Stimulated activated CD4-positive, alpha-beta T cell treated with anti-CD3 and anti-CD28 coated beads, TNF-alpha, amount 100 ng/mL, for 48 hours (primary cell): ENCODE measurements around the gene KRT82.
"Not testable (repeated sequence)": the region's sequence is repeated elsewhere in the genome, so short reads cannot be mapped to it uniquely, and the experiment has no call there.

Experiments used
- DNase-seq, 3 donors: peaks; one replicate each; pipeline ENCODE4 v3.0.0-alpha.2; 2020; ENCODE audit warnings: low read depth in 3 of 3

Gene KRT82

DNA sequence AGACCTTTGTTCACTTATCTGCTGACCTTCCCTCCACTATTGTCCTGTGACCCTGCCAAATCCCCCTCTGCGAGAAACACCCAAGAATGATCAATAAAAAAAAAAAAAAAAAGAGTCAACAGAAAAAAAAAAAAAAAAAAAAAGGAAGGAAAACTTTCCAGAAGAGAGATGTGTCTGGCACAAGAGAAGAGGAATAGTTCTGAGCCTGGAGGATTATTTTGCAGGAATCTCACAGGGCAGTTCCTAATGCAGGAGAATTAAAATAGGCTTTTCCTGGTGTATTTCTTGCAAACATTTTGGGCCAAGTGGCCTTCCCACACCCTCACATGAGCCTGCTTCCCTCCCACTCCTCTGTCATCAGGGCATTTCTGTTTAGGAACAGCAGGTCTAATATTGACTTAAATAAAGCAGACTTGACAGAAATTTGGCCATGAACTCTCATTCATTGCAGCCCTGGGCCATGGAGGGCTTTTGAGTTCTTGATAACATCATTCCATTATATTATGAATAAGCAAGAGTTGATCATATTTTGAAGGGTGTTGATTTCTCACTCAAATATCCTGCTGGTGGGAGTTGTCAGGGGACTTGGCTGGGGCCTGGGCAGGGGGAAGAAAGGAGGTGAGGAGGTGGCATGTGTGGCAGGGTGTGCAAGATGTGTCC lies 4.6 kb upstream of the KRT82 start:
- not testable (repeated sequence) for DNase-seq

DNA sequence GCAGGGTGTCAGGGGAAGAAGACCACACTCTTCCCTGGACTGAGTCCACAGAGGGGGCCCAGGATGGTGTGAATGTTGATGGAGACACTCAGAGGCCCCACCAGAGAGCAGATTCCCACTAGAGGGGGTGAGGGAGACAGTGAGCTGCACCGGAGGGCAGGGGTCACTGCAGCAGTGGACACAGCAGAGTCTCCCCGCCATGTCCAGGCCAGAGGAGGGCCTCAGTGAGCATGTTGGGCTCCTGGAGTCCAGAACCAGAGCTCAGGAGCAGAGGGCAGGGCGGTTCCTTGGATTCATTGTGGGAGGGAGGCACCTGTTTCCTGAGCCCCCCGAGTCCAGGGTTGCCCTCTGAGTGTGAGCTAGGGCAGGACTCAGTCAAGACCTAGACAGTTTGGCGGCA lies 1.8 kb upstream of the KRT82 start:
- no peak for DNase-seq

DNA sequence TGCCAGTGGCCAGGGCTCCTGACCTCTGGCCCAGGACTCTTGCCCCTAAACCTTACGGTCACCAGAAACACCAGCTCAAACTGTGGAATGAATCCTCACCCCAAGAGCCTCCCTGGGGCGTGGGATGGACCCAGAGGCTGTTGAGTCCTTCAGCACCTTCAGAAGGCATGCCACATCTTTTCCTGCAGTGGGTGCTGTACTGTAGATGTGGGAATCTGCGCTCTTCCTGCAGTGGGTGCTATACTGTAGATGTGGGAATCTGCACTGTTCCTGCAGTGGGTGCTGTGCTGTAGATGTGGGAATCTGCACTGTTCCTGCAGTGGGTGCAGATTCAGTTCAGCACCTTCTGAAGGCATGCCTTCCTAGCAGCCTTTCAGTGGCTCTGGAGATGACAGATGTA lies 1.2 kb downstream of the KRT82 start:
- no peak for DNase-seq

DNA sequence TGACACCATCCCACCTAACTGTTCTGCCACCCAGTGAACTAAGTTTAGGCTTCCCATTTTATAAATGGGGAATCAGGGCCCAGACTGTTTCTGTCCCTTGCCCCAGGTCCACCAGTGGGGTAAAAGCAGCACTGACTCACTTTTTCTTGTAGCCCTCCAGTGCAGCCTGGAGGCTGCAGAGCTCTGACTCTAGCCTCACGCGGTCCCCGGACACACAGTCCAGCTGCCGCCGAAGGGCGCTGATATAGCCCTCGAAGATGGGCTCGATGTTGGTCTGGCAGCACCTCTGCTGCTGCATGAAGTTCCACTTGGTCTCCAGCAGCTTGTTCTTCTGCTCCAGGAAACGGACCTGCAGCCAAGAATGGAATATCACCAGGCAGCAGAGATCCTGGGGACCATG lies 2.6 kb downstream of the KRT82 start:
- no peak for DNase-seq

DNA sequence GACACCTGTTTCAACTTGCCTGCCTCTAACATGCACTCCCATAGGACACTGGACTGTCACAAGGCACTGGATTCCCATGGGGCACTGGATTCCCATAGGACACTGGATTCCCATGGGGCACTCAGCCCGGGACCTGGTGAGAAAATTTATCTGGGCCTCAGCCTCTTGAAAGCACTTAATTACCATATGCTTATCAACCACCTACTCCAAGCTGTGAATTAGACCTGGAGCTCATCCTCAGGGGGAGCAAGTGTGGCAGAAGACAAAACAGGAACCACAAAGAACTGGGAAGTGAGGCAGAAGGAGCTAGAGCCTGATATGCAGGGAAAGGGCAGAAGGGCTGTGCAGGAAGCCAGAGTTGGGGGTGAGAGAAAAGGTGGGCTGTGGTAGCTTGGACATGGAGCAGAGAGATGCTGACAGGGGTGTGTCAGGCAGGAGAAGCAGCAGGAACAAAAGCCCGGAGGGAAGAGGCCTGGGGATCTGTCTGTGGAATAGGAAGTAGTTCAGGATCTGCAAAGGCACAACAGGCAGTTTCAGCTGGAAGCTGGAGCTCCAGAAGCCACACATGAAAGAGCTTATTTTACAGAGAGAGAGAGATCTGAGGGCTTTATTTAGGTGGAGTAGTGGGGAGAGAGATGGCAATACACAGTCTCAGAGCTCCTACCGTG lies 3.1 kb downstream of the KRT82 start:
- no peak for DNase-seq

DNA sequence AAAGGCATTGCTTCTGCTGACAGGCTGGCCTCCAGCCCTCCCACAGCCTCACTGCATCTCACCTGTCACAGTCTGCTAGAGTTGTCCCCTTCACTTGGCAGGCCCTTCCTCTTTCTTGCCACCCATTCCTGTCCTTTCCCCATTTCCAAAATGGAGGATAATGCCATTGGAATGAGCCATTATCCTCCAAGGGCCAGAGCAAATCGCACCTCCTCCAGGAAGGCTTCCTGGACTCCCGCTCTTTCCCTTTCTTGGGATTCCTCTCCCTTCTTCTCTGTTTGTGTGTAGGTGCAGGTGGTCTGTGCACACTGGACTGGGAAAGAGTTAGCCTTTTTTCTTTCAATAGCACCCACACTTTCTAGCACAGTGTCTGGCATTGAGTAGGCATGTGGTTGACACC lies 3.8 kb downstream of the KRT82 start:
- no peak for DNase-seq

DNA sequence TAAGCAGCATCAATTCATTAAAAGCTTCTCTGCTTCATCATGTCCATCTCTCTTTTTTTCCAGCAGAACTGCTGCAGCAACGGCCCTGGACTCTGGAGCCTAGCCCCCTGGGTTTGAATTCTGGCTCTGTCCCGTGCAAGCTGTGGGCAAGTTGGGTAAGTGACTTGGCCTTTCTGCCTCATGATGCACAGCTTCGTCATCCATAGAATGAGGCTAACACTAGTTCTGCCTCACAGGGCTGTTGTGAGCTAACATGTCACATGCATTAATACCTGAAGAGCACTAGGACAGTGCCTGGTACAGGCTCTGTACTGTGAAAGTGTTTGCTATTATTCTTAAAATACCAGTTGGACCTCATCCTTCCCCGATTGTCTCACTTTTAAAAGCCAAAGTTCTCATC lies 4.2 kb downstream of the KRT82 start:
- no peak for DNase-seq

DNA sequence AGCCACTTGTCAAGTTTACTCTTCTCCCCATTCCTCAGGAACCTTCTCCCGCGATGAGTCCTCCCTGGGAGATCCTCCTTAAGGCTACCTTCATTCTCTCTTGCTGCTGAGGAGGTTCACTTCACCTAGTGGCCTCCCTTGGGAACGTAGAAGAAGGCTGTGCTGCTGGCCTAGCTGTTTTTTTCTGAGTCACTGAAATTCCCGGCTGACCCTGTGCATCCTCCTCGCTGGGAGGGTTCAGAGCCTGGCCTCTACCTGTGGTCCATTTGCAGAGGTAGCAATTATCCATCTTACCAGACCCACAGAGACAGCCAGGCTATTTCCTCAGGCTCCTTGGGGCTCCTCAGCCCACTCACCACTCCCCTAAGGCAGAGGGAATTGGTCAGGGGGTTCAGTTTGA lies 4.6 kb downstream of the KRT82 start:
- DNase-seq, result no peak

DNA sequence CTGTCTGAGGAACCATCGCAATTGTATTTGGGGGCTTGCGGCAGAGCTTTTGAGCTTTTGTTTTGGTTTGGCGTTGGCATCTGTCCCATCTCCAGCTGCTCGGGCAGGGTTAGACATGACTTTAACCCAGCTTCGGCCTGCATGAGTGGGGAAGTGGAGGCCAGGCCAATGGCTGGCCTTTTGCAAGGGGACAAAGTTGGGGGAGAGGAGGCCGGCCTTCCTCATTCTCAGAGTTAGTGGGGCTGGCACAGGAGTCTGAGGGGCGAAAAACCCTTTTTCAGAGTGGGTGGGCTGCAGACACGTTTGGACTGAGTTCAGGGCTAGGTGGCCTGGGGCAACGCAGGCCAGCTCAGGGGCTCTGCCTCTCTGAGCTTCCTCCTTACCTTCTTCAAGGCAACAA lies 5.2 kb downstream of the KRT82 start:
- DNase-seq, result no peak

DNA sequence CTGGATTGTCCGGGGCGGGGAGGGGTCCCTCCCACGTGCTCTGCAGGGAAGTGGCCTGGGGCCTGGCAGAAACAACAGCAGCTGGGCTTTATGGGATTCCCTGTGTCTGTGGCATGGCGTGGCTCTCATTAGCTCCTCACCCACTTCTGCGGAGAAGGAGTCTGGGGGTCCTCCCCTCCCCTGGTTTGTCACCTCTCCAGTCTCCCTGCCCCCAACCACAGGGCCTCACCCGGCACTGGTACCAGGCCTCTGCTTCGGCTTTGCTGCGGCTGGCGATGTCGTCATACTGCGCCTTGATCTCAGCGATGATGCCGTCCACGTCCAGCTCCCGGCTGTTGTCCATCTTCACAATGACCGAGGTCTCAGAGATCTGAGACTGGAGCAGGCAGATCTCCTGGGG lies 6.4 kb downstream of the KRT82 start:
- no peak for DNase-seq

DNA sequence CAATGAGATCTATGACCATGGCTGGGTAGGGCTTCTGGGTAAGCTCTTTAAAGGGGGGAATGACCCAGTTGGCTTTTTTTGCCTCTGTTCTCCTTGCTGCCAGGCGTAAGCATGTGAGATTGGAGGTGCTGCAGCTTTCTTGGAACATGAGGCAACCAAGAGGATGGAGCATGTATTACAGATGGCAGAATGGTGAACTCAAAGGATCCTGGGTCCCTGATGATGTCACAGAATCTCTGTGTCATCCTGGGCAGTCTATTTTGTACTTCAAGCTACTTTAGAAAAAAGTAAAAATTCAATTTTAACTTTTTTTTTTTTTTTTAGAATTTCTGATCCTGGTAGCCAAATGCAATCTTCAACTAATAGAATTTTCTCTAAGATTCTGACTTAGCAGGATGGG lies 8.0 kb downstream of the KRT82 start:
- no peak for DNase-seq

DNA sequence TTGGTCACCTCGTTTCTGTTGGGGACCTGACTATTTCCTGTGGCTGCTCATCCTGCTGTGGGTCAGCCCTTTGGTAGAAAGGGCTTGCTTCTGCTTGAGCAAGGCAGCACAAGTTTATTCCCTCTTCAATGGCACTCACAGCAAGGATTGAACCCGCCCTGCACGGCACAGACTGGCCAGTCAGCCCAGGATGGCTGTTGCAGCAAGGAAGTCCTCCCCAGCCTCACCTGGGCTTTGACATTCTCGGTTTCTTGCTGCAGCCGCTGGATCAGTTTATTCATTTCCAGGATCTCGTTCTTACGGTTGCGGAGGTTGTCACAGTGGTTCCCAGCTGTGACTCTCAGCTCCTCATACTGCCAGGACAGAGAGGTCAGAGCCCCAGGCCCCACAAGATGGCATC lies 9.5 kb downstream of the KRT82 start:
- DNase-seq, result no peak

DNA sequence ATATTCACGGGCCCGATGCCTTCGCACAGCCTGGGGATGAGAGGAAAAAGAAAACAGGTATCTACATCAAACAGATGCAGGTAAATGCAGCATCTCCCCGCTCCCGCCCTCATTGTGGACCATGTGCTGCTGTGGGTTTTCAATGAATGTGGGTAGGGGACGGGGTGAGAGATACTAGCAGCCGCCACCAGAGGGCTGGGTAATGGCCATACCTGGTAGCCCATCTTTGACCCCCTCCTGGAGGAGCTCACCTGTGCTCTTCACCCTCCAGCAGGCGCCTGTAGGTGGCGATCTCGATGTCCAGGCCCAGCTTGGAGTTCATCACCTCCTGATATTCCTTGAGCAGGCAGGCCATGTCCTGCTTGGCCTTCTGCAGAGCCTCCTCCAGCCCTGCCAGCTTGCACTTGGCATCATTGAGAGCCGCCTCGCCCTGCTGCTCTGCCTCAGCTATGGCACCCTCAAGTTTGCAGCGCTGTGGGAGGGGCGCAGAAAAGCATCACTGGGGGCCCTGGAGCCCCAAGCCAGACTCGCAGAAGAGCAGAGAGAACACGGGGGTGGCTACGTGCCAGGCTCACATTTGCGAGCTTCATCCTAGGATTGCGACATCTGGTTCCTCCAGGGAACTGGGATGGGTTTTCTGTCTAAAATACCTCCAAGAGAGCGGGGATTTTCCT lies 10.2 kb downstream of the KRT82 start:
- DNase-seq, result no peak

DNA sequence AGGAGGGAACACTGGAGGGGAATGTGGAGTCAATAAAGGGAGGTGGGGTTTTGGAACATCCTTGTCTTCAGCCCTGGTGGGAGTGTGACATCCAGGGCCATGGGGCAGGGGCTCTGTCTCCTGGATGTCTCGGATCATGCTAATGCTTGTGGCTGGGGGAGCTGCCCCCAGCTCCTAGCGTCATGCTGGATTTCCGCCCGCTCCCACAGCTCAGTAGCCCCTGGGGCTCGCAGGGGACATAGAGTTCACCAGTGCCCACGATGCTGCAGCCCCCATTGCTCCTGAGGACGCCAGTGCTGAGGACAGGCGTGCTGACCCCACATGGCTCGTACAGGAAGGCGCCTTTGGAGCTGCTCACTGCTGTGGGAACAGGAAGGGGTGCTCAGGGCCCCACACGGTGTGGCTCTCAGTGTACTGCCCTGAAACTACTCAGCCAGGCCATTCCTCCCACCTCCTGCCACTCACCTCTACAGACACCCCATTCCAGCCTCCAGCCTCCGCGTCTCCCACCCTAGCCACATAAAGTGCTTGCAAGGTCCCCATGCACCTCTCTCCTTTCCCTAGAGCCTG lies 11.2 kb downstream of the KRT82 start:
- DNase-seq, result no peak

DNA sequence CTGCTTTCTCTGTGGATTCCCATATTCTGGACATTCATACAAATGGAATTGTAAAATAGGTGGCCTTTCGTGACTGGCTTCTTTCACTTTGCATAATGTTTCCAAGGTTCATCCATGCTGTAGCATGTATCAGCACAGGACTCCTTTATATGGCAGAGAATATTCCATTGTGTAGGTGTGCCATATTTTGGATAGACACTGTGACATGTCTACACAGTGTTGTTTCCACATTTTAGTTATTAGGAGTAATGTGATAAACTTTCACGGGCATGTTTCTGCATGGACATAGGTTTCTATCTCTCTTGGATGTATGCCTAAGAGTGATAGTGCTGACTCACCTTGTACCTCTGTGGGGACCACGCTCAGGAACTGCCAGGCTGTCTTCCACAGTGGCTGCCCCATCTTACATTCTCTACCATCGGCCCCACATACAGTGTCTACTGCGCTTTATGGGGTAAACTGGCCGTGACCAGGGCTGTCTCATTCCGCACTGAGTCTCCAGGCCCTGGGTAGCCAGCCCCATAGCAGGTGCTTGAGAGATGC lies 13.6 kb downstream of the KRT82 start:
- no peak for DNase-seq

DNA sequence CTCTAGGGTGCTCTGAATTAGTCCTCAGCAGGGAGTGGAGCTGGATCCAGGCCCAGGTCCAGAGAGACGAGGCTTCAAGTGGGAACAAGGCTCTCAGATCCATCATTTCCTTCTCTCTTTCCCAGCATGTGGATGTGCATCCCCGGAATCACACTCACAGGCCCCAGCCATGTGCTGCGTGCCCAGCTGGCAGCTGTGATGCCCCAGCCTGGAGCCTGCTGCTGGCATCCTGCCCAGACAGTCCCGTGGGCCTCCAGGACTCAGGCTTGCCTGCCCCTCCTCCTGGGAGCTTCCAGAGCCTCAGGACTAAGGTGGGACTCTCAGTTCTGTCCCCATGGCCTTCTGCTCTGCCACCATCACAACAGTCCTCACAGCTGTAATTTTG lies 14.5 kb downstream of the KRT82 start:
- DNase-seq, result no peak

DNA sequence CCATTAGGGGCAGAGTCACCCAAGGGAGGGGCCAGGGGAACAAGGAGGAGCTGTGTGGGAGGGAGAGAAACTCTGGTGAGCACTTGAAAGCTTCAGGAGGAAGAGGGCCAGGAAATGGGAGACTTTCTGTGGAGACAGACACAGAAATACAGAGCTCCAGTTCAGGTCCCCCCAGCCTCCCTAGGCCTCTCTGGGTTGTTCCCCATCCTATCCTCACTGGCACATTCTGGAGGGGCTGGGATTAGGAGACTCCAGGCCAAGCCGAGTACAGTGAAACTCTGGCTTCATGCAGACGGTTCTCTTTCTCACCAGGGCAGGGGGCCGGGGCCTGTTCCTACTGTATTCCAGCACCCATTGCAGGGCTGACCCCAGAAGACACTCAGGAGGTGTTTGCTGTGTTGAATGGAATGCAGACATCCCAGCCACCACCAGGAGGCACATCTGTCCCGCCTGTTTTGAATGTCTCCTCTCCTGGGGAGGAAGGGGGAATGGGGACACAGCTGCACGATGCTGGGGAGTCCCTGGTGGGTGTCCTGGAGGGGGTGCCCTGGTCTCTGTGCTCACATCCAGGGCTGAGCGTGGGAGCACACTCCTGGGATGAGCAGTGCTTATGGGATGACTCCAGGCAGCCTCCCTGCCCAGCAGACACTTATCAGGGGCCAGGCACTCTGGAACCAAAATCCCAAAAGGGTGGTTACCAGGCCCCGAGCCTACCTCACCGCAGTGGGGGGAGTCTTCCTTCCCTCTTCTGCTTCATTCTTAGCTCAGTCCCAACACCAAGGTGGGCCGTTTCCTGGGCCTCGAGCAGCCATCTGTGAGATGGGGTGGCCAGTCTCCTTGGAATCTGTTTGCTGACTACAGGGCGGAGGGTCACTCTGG lies 15.2 kb downstream of the KRT82 start:
- DNase-seq, result no peak

DNA sequence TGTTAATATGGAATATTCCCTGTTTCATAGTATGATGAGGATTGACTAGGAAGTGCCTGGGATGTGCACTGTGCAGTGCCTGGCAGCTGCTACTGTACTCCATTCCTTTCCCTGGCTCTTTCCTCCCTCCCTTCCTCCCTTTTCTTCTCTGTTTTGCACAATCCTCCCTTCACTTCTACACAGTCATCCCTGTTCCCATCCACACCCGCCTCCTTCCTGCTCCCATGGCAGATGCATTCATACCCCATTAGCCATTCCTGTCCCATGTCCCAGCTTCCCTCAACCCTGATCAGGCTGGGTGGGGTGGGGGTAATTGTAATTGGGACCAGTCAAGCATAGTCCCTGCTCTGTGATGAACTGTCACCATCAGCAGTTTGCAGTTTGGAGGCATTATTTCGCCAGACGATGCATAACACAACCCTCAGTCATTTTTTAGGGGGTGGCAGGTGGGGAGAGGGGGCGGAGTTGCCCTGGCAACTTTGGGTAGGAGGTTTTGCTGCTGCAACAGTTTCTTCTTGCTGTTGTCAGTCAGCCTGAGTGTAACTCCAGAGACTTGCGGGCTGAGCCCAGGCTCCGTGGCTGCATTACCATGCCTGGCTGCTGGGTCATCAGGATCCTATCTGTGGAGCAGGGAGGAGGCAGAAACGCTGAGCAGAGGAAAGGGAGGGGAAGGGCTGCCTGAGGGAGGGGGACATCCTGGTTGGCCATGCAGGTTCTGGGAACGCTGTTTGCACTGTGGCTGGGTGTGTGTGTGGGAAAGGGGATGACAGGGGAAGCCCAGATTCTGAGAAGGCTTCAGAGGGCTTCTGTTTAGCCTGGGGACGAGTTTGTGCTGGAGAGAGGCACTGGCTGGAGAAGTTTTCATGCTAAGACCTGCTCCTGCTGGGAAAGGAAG lies 16.6 kb downstream of the KRT82 start:
- no peak for DNase-seq

DNA sequence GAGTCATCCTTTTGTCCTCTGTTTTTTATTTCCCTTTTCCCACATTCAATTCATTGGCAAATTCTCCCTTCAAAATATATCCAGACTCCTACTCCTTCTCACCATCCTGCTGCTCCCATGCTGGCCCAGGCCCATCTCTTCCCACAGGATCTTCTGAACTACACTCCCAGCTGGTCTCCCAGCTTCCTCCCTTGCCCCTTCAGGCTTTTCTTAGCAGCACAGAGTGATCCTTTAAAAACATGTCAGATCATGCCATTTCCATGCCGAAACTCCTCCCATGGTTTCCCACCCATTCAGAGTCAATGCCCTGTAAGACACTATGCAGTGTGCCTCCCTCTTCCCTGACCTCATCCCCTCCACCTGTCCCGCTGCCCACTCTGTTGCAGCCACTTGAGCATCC lies 18.3 kb downstream of the KRT82 start:
- DNase-seq, result no peak

DNA sequence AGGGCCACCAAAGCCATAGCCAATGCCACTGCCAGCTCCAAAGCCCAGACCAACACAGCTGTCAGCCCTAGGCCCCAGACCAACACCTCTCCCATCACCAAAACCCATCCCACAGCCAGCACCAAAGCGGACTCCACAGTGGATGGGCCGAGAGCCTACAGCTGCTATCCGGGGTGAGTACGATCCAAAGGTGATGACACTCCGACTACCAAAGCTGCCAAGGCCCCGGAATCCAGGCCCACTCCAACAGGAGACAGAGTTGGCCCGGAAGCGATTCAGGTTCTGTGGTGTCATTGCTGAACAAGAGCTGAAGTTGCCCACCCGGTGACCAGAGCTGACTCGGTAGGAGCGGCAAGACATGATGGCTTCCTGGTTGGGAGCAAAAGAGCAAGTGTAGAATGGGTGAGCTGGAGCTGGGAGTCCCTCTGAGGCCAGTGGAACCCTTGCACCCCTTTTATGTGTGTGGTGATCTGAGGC lies 20.9 kb downstream of the KRT82 start, which contains the start of gene KRT84:
KRT84 (minus strand) TSS at position 427 of the 477 bp plus-strand sequence; CDS start at position 360, 67 bp downstream.
- DNase-seq, result no peak
